Panc1 (cell line): ENCODE data around the gene PEX3. TPM values are rescaled to one million over a fixed set of nuclear protein-coding genes. Genes with fewer than 3 reads are reported as not detected.

Source experiments
- ATAC-seq: fragments of 200-7000 bp; cut with Tn5 transposase; 2 replicates; pipeline ENCODE4 v1.9.1; 2020; ENCODE audit warnings: mild to moderate bottlenecking, moderate library complexity
- BruUV-seq: library from RNA; stranded (reverse); fragments of 400-500 nt; replicated peaks from 2 replicates; lab custom pipeline; 2021; lab: Mats Ljungman, UMichigan
- CTCF ChIA-PET: fragments of 300-600 bp; sonication (Branson Sonifier 250); formaldehyde crosslinking; loops from one replicate; lab custom pipeline; 2022; ENCODE audit warnings: antibody characterized with exemption; lab: Charles Lee
- POLR2A ChIA-PET: fragments of 300-600 bp; sonication (Branson Sonifier 250); formaldehyde crosslinking; loops from one replicate; lab custom pipeline; 2022; ENCODE audit warnings: antibody characterized with exemption; lab: Charles Lee
- DNase-seq: peaks from one replicate; pipeline ENCODE4 v3.0.0-alpha.2; 2010; ENCODE audit warnings: low read depth, low spot score
- H3K27ac ChIP-seq: 2 replicates; pipeline ENCODE4 v1.5.1; 2011; ENCODE audit warnings: mild to moderate bottlenecking, low read length, inconsistent platforms
- H3K27me3 ChIP-seq: fragments of 200-500 bp; sonication (Bioruptor generic); 2 replicates; pipeline ENCODE4 v1.6.0; 2014; ENCODE audit warnings: low read length, inconsistent platforms; ENCODE audit not compliant: control insufficient read depth, insufficient read depth
- H3K36me3 ChIP-seq: fragments of 200-500 bp; sonication (Bioruptor generic); 2 replicates; pipeline ENCODE4 v1.5.1; 2014; ENCODE audit warnings: inconsistent platforms, mild to moderate bottlenecking, low read length, moderate library complexity; ENCODE audit not compliant: control insufficient read depth, insufficient read depth
- H3K4me1 ChIP-seq: 2 replicates; pipeline ENCODE4 v1.5.1; 2011; ENCODE audit warnings: inconsistent platforms, mild to moderate bottlenecking, low read length, moderate library complexity; ENCODE audit not compliant: control insufficient read depth, insufficient read depth
- H3K4me3 ChIP-seq, 2 experiments: 2 replicates each; pipeline ENCODE4 v1.5.1; 2011 to 2012; ENCODE audit warnings: low read depth in 2 of 2, low read length in 2 of 2, mild to moderate bottlenecking in 2 of 2, inconsistent platforms in 1 of 2, moderate library complexity in 1 of 2
- H3K9me3 ChIP-seq: fragments of 200-500 bp; sonication (Bioruptor generic); 2 replicates; pipeline ENCODE4 v1.5.1; 2014; ENCODE audit warnings: low read depth, mild to moderate bottlenecking, inconsistent platforms, low read length, moderate library complexity; ENCODE audit not compliant: control insufficient read depth, insufficient read depth
- CTCF ChIP-seq: fragments of 450-650 bp; IDR thresholded peaks from 2 replicates; pipeline ENCODE4 v1.5.1; 2017; ENCODE audit warnings: mild to moderate bottlenecking
- POLR2AphosphoS5 ChIP-seq: IDR thresholded peaks from 2 replicates; pipeline ENCODE4 v1.6.1; 2012; ENCODE audit warnings: mild to moderate bottlenecking, low read depth, low read length, moderate library complexity
- REST ChIP-seq, 2 experiments: IDR thresholded peaks; 2 replicates each; pipeline ENCODE4 v1.6.1; 2011 to 2012; ENCODE audit warnings: low read depth in 2 of 2, control low read depth in 1 of 2, low read length in 1 of 2, mild to moderate bottlenecking in 1 of 2, moderate library complexity in 1 of 2; ENCODE audit not compliant: insufficient read depth in 1 of 2
- SIN3A ChIP-seq: IDR thresholded peaks from 2 replicates; pipeline ENCODE4 v1.6.1; 2012; ENCODE audit warnings: low read depth, mild to moderate bottlenecking, low read length, moderate library complexity, borderline replicate concordance; ENCODE audit not compliant: insufficient read depth
- TCF7L2 ChIP-seq: IDR thresholded peaks from 2 replicates; pipeline ENCODE4 v1.6.1; 2011; ENCODE audit warnings: mild to moderate bottlenecking, low read depth, low read length, inconsistent platforms
- in situ Hi-C: cut with HindIII; loops from 2 replicates; pipeline ENCODE4 v1.10.0; 2016; ENCODE audit warnings: low sequenced_read_pairs, low pct_unique_long_range_greater_than_20kb
- intact Hi-C: fragments of 100-400 bp; cut with micrococcal nuclease; formaldehyde crosslinking; loops from one replicate; pipeline ENCODE4 v1.10.0; 2022; ENCODE audit not compliant: unreplicated experiment
- total RNA-seq: library from RNA; stranded (reverse); gene quantifications from one replicate; pipeline ENCODE4 v1.2.1, GENCODE V29; 2021; ENCODE audit not compliant: unreplicated experiment

PEX3 gene
- total RNA-seq, 1 experiment from 2014 or later: 16.5 TPM

GRCh38 chr6:143531720-143532499 is 81.3 kb downstream of the PEX3 start:
- ATAC-seq (no peak), DNase-seq (no peak)
- Histone ChIP-seq H3K9me3 (no peaks in the 10 kb centered on the region), H3K27me3 (no peaks in the 10 kb centered on the region; the same call in 1 of the 2 replicates), H3K4me1 (peaks cover 5% of the 10 kb centered on the region; the same call in 1 of the 2 replicates), H3K27ac (no peak overlapping the region), H3K4me3 (no peak overlapping the region), H3K36me3 (no peaks in the 10 kb centered on the region)
- intact Hi-C loops (no loop called here), in situ Hi-C loops (no loop called here)
- CTCF ChIA-PET: no interaction called here
- TF ChIP-seq CTCF (no peak), TCF7L2 (no peak), REST (IDR thresholded peaks at IDR 0.05; ENCODE audit: insufficient read depth in 1 of 2, low read depth in 2 of 2, low read length in 1 of 2) (no peak), POLR2AphosphoS5 (no peak), SIN3A (no peak)
- POLR2A ChIA-PET: no interaction called here
- no TSS peak for BruUV-seq

GRCh38 chr6:143535189-143535614 is 84.6 kb downstream of the PEX3 start:
- ChIA-PET POLR2A (no interaction called here), CTCF (no interaction called here)
- TF ChIP-seq POLR2AphosphoS5 (no peak), CTCF (no peak), TCF7L2 (no peak), SIN3A (no peak), REST (IDR thresholded peaks at IDR 0.05; ENCODE audit: insufficient read depth in 1 of 2, low read depth in 2 of 2, low read length in 1 of 2) (no peak)
- Histone ChIP-seq H3K27ac (no peak overlapping the region), H3K4me1 (peaks cover 11% of the 10 kb centered on the region; the same call in 1 of the 2 replicates), H3K36me3 (no peaks in the 10 kb centered on the region), H3K9me3 (no peaks in the 10 kb centered on the region), H3K4me3 (no peak overlapping the region), H3K27me3 (no peaks in the 10 kb centered on the region; the same call in 1 of the 2 replicates)
- in situ Hi-C loops: no loop called here
- no peak for DNase-seq
- no peak for ATAC-seq
- TSS peak; percentile 57 for BruUV-seq
- intact Hi-C loops: no loop called here
